Measurements from ENCODE around the gene HTRA3.

HTRA3 gene

DNA sequence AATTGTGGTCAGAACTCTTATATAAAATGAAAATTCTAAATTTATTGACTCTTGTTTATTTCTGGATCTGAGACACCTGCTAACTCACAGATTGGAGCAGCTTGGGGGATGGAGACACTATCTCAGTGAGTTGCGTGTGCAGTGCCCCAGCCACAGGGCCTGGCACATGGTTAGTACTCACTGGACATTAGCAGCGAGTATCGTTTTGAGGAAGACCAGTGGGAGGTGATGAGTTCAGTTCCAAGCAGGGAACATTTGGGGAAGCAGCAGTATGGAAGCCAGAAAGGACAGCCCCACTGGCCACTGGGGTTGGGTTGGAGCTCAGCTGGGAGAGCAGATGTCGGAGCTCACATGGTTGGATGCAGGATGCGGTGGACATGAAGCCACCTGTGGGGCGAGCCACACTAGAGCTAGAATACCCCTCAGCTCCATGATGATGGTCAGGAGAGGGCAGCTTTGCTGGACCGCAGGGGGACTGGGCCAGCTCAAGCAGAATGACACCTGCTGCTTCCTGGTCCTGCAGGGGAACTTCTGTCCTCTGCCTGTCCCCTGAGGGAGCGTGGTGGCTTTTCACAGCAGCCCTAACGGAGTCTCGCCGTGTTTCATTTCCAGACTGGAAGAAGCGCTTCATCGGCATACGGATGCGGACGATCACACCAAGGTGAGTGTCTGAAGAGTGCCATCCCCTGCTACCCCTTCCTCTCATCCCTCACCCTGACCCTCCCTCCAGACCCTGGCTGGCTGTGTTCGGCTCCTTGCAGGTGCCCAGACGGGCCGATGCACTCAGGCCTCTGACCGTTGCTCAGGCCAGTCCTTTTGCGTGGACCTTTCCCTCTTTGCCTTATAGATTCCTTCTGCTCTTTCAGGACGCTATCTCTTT, 32.5 kb downstream of the HTRA3 start:
- TF ChIP-seq, protein P1, sequence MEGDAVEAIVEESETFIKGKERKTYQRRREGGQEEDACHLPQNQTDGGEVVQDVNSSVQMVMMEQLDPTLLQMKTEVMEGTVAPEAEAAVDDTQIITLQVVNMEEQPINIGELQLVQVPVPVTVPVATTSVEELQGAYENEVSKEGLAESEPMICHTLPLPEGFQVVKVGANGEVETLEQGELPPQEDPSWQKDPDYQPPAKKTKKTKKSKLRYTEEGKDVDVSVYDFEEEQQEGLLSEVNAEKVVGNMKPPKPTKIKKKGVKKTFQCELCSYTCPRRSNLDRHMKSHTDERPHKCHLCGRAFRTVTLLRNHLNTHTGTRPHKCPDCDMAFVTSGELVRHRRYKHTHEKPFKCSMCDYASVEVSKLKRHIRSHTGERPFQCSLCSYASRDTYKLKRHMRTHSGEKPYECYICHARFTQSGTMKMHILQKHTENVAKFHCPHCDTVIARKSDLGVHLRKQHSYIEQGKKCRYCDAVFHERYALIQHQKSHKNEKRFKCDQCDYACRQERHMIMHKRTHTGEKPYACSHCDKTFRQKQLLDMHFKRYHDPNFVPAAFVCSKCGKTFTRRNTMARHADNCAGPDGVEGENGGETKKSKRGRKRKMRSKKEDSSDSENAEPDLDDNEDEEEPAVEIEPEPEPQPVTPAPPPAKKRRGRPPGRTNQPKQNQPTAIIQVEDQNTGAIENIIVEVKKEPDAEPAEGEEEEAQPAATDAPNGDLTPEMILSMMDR (IDR thresholded peaks at IDR 0.05; ENCODE audit: low read depth, low read length) = no peak
- no peak for DNase-seq (ENCODE audit: extremely low read depth, low read depth)

DNA sequence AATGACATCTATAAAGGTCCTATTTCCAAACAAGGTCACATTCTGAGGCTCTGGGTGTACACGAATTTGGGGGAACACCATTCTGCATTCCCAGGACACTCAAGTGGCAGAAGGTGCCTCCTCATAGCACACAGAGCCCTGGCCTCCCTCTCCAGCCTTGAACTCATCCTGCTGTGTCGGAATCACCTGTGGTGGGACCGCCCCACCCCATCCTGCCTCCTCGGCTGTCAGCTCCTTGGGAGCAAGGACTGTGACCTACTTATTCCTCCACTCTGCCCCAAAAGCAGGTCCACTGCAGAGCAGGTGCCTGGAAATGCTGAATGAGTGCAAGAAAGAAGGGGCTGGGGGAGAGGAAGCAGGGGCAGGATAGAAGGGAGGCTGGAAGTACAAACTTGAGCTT, 33.5 kb downstream of the HTRA3 start:
- DNase-seq (ENCODE audit: extremely low read depth, low read depth) = no peak
- TF ChIP-seq, protein P1 (IDR thresholded peaks at IDR 0.05; ENCODE audit: low read depth, low read length) = no peak

DNA sequence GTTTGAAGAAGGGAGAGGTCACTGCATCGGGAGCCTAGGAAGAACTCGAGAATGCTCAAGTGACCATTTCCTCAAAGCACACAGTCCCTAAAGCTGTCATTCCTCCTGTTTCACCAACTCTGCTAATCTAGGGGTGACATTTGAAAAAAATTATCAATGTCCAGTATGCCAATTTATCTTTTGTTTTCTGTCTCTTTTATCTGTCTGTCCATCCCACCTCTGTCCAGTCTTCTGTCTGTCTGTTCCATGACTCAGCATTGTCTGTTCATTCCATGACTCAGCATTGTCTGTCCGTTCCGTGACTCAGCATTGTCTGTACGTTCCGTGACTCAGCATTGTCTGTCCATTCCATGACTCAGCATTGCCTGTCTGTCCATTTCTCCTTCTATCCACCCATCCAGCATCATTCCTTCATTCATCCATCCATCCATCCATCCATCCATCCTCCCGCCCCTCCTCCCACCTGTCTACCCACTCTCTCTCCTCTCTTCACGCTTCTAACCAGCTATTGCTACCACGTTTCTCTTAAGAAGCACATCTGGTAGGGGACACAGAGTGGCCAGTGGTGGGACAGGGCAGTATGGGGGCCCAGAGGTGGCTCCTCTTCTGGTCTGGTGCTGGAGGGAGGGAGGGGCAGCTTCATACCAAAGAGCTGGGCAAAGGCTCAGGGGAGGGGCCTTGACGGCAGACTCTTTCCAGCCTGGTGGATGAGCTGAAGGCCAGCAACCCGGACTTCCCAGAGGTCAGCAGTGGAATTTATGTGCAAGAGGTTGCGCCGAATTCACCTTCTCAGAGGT, 34.1 kb downstream of the HTRA3 start:
- DNase-seq (ENCODE audit: extremely low read depth, low read depth) = peak; percentile 85
- TF ChIP-seq, protein P1 (IDR thresholded peaks at IDR 0.05; ENCODE audit: low read depth, low read length) = no peak

DNA sequence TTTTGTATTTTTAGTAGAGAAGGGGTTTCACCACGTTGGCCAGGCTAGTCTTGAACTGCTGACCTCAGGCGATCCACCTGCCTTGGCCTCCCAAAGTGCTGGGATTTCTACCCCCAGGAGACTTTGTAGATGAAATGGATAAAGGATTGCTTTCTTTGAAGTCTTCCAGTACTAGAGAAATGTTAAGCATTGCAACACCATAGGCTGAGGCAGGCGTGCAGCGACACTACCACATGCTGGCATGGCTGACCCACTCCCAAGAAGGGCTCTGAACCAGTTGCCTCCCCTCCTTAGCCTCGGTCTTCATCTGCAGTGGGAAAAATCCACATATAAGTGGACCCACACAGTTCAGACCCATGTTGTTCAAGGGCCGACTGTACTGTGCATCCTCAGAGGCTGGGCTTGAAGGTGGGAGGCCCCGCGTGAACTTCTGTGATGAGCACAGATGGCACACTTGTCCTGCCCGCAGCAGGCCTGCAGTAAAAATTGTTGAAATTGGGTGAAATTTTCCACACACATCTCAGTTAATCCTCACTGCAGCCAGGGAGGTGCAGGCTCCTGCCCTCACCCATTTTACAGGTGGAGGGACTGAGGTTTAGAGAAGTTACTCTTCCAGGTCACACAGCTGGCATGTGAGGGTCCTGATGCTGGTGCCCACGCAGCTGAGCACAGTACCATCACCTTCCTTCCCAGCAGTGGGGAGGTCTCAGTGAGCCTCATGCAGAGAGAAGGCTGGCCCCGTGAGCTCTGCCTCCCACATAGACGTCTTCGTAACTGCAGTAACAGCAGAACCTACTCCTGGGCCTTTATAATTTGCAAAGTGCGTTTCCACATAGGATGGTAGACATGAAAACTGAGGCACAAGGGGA, 35.5 kb downstream of the HTRA3 start:
- no peak for DNase-seq (ENCODE audit: extremely low read depth, low read depth)
- TF ChIP-seq, protein P1 (IDR thresholded peaks at IDR 0.05; ENCODE audit: low read depth, low read length) = no peak

DNA sequence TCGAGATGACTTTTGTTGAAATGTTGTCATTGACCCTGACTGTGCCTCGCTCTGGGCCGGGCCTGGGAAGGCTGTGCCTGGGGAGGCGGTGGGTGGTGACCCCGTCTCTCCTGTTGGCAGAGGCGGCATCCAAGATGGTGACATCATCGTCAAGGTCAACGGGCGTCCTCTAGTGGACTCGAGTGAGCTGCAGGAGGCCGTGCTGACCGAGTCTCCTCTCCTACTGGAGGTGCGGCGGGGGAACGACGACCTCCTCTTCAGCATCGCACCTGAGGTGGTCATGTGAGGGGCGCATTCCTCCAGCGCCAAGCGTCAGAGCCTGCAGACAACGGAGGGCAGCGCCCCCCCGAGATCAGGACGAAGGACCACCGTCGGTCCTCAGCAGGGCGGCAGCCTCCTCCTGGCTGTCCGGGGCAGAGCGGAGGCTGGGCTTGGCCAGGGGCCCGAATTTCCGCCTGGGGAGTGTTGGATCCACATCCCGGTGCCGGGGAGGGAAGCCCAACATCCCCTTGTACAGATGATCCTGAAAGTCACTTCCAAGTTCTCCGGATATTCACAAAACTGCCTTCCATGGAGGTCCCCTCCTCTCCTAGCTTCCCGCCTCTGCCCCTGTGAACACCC, 36.4 kb downstream of the HTRA3 start:
- no peak for DNase-seq (ENCODE audit: extremely low read depth, low read depth)
- TF ChIP-seq, protein P1 (IDR thresholded peaks at IDR 0.05; ENCODE audit: low read depth, low read length) = peak; percentile 7

DNA sequence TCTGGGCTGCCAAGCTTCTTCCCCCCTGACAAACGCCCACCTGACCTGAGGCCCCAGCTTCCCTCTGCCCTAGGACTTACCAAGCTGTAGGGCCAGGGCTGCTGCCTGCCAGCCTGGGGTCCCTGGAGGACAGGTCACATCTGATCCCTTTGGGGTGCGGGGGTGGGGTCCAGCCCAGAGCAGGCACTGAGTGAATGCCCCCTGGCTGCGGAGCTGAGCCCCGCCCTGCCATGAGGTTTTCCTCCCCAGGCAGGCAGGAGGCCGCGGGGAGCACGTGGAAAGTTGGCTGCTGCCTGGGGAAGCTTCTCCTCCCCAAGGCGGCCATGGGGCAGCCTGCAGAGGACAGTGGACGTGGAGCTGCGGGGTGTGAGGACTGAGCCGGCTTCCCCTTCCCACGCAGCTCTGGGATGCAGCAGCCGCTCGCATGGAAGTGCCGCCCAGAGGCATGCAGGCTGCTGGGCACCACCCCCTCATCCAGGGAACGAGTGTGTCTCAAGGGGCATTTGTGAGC, 37.0 kb downstream of the HTRA3 start:
- TF ChIP-seq, protein P1 (IDR thresholded peaks at IDR 0.05; ENCODE audit: low read depth, low read length) = no peak

More for the DNA sequence above, 37.0 kb downstream of the HTRA3 start:
- DNase-seq (ENCODE audit: extremely low read depth, low read depth) = no peak
